Loucy (cell line): Measurements from ENCODE around the gene CFAP54.

Experiments used
- CTCF ChIP-seq: fragments of 200-600 bp; sonication (generic); conservative IDR thresholded peaks from 2 replicates; pipeline ENCODE4 v1.5.1; 2014; ENCODE audit warnings: mild to moderate bottlenecking, antibody characterized with exemption, low read length
- EZH2phosphoT487 ChIP-seq: fragments of 200-600 bp; IDR thresholded peaks from 2 replicates; pipeline ENCODE4 v1.6.1; 2018; ENCODE audit warnings: antibody characterized with exemption, mild to moderate bottlenecking, moderate library complexity, borderline replicate concordance

- no peak for TF ChIP-seq CTCF
- no peak for TF ChIP-seq EZH2phosphoT487
These were observed 340.0 kb downstream of the CFAP54 start for GRCh38 chr12:96829354-96829753.
